ENCODE data around the gene MTCH2. TPM values are rescaled to one million over a fixed set of nuclear protein-coding genes. Genes with fewer than 3 reads are reported as not detected.

Gene MTCH2
- polyA plus RNA-seq, 1 donor from 2014 or later = 123 TPM

DNA sequence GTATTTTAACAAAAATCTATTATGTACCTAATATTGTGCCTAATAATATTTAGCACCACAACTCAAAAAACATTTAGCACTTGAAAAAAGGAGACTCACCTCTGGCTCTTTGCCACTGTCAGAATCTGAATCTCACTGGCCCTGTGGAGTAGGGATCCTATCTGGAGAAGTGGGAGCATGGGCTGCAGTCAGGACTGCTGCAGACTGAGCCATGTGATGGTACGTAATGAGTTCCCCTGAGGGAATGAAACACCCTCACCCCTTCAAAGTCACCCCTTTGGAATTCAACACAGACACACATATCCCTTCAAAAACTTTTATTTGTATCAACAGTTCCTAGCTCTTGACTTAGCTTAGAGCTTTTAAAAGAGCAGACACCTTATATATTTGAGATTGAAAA lies 70.5 kb downstream of the MTCH2 start:
- Histone ChIP-seq H3K27ac (ENCODE audit: low read length) (no peak overlapping the region), H3K9me2 (ENCODE audit: insufficient read depth, low read length) (no peaks in the 10 kb centered on the region), H3K4me2 (ENCODE audit: low read length) (no peak overlapping the region), H4K20me1 (ENCODE audit: insufficient read depth) (no peaks in the 10 kb centered on the region), H3K4me3 (ENCODE audit: low read length) (no peak overlapping the region), H3K9me3 (ENCODE audit: low read length) (no peaks in the 10 kb centered on the region), H3K27me3 (ENCODE audit: insufficient read depth, low read depth, low read length) (no peaks in the 10 kb centered on the region), H2AFZ (ENCODE audit: low read depth, low read length) (no peak overlapping the region), H3K9ac (ENCODE audit: low read length) (no peak overlapping the region), H3K79me2 (replicated peaks; ENCODE audit: insufficient read depth, low read length) (peaks cover 11% of the 10 kb centered on the region), H3F3A (ENCODE audit: insufficient read depth, low read length, poor library complexity, severe bottlenecking) (no peaks in the 10 kb centered on the region), H3K36me3 (ENCODE audit: insufficient read depth, low read length) (no peaks in the 10 kb centered on the region)
- TF ChIP-seq TAF1 (IDR thresholded peaks at IDR 0.05; ENCODE audit: low read depth) = no peak
- TF ChIP-seq, protein P1, sequence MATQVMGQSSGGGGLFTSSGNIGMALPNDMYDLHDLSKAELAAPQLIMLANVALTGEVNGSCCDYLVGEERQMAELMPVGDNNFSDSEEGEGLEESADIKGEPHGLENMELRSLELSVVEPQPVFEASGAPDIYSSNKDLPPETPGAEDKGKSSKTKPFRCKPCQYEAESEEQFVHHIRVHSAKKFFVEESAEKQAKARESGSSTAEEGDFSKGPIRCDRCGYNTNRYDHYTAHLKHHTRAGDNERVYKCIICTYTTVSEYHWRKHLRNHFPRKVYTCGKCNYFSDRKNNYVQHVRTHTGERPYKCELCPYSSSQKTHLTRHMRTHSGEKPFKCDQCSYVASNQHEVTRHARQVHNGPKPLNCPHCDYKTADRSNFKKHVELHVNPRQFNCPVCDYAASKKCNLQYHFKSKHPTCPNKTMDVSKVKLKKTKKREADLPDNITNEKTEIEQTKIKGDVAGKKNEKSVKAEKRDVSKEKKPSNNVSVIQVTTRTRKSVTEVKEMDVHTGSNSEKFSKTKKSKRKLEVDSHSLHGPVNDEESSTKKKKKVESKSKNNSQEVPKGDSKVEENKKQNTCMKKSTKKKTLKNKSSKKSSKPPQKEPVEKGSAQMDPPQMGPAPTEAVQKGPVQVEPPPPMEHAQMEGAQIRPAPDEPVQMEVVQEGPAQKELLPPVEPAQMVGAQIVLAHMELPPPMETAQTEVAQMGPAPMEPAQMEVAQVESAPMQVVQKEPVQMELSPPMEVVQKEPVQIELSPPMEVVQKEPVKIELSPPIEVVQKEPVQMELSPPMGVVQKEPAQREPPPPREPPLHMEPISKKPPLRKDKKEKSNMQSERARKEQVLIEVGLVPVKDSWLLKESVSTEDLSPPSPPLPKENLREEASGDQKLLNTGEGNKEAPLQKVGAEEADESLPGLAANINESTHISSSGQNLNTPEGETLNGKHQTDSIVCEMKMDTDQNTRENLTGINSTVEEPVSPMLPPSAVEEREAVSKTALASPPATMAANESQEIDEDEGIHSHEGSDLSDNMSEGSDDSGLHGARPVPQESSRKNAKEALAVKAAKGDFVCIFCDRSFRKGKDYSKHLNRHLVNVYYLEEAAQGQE (IDR thresholded peaks at IDR 0.05; ENCODE audit: borderline replicate concordance) = no peak
- no peak for TF ChIP-seq MXI1 (conservative IDR thresholded peaks at IDR 0.05; ENCODE audit: poor library complexity, severe bottlenecking)
- TF ChIP-seq RAD21 (conservative IDR thresholded peaks at IDR 0.05) = no peak
- TF ChIP-seq POLR2AphosphoS5 (IDR thresholded peaks at IDR 0.05) = no peak
- no peak for TF ChIP-seq EP300 (conservative IDR thresholded peaks at IDR 0.05; ENCODE audit: poor library complexity, severe bottlenecking)
- TF ChIP-seq SMC3 (conservative IDR thresholded peaks at IDR 0.05; ENCODE audit: poor library complexity) = no peak
- no peak for TF ChIP-seq EZH2 (IDR thresholded peaks at IDR 0.05; ENCODE audit: borderline replicate concordance, insufficient read depth, low read length, poor library complexity, severe bottlenecking)
- TF ChIP-seq, protein P2, sequence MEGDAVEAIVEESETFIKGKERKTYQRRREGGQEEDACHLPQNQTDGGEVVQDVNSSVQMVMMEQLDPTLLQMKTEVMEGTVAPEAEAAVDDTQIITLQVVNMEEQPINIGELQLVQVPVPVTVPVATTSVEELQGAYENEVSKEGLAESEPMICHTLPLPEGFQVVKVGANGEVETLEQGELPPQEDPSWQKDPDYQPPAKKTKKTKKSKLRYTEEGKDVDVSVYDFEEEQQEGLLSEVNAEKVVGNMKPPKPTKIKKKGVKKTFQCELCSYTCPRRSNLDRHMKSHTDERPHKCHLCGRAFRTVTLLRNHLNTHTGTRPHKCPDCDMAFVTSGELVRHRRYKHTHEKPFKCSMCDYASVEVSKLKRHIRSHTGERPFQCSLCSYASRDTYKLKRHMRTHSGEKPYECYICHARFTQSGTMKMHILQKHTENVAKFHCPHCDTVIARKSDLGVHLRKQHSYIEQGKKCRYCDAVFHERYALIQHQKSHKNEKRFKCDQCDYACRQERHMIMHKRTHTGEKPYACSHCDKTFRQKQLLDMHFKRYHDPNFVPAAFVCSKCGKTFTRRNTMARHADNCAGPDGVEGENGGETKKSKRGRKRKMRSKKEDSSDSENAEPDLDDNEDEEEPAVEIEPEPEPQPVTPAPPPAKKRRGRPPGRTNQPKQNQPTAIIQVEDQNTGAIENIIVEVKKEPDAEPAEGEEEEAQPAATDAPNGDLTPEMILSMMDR (IDR thresholded peaks at IDR 0.05; ENCODE audit: poor library complexity, severe bottlenecking) = no peak

DNA sequence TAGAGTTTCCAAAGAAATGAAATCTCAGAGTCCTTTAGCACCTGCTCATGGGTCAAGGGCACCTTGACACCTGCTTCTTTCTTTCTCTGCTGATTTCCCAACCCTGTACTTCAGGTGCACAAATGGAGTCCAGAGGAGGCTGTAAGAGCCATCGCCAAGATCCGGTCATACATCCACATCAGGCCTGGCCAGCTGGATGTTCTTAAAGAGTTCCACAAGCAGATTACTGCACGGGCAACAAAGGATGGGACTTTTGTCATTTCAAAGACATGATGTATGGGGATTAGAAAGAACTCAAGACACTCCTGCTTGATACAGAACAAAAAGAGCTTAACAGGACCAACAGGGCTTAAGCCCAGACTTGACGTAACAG lies 71.0 kb downstream of the MTCH2 start:
- H3K9me2 ChIP-seq (ENCODE audit: insufficient read depth, low read length) = no peaks in the 10 kb centered on the region
- no peak overlapping the region for H2AFZ ChIP-seq (ENCODE audit: low read depth, low read length)
- H3K9me3 ChIP-seq (ENCODE audit: low read length) = no peaks in the 10 kb centered on the region
- no peaks in the 10 kb centered on the region for H4K20me1 ChIP-seq (ENCODE audit: insufficient read depth)
- H3K4me3 ChIP-seq (ENCODE audit: low read length) = no peak overlapping the region
- no peak overlapping the region for H3K9ac ChIP-seq (ENCODE audit: low read length)
- no peaks in the 10 kb centered on the region for H3F3A ChIP-seq (ENCODE audit: insufficient read depth, low read length, poor library complexity, severe bottlenecking)
- H3K27me3 ChIP-seq (ENCODE audit: insufficient read depth, low read depth, low read length) = no peaks in the 10 kb centered on the region
- no peak overlapping the region for H3K27ac ChIP-seq (ENCODE audit: low read length)
- no peak for TF ChIP-seq EZH2 (IDR thresholded peaks at IDR 0.05; ENCODE audit: borderline replicate concordance, insufficient read depth, low read length, poor library complexity, severe bottlenecking)
- TF ChIP-seq, protein P1 (IDR thresholded peaks at IDR 0.05; ENCODE audit: borderline replicate concordance) = no peak
- TF ChIP-seq POLR2AphosphoS5 (IDR thresholded peaks at IDR 0.05) = no peak
- TF ChIP-seq EP300 (conservative IDR thresholded peaks at IDR 0.05; ENCODE audit: poor library complexity, severe bottlenecking) = no peak
- TF ChIP-seq TAF1 (IDR thresholded peaks at IDR 0.05; ENCODE audit: low read depth) = no peak
- TF ChIP-seq RAD21 (conservative IDR thresholded peaks at IDR 0.05) = no peak
- TF ChIP-seq SMC3 (conservative IDR thresholded peaks at IDR 0.05; ENCODE audit: poor library complexity) = no peak
- TF ChIP-seq, protein P2 (IDR thresholded peaks at IDR 0.05; ENCODE audit: poor library complexity, severe bottlenecking) = no peak
- TF ChIP-seq MXI1 (conservative IDR thresholded peaks at IDR 0.05; ENCODE audit: poor library complexity, severe bottlenecking) = no peak
- H3K36me3 ChIP-seq (ENCODE audit: insufficient read depth, low read length) = no peaks in the 10 kb centered on the region
- no peak overlapping the region for H3K4me2 ChIP-seq (ENCODE audit: low read length)
- H3K79me2 ChIP-seq (replicated peaks; ENCODE audit: insufficient read depth, low read length) = peaks cover 6% of the 10 kb centered on the region
